ENCODE data around the gene KDELR3.
A peak's percentile ranks its signal among the peaks of the same experiment; 100 is the strongest.

The KDELR3 gene

GRCh38 chr22:38501797-38502672 lies 34.1 kb downstream of the KDELR3 start:
- peak overlapping the region; percentile 7; the same call in 1 of the 2 replicates for H3K27ac ChIP-seq
- TF ChIP-seq ZFX (IDR thresholded peaks at IDR 0.05; ENCODE audit: borderline replicate concordance) (no peak), CTCF (IDR thresholded peaks at IDR 0.05) (no peak)

- no peak for TF ChIP-seq CTCF (IDR thresholded peaks at IDR 0.05)
- TF ChIP-seq ZFX (IDR thresholded peaks at IDR 0.05; ENCODE audit: borderline replicate concordance), result no peak
- H3K27ac ChIP-seq, result peak overlapping the region; percentile 7; the same call in 1 of the 2 replicates
Observed at GRCh38 chr22:38503021-38503420, 35.1 kb downstream of the KDELR3 start.

- peak overlapping the region; percentile 99 for H3K27ac ChIP-seq
- TF ChIP-seq CTCF (IDR thresholded peaks at IDR 0.05) (no peak), ZFX (IDR thresholded peaks at IDR 0.05; ENCODE audit: borderline replicate concordance) (no peak)
Observed at GRCh38 chr22:38504731-38505540, 37.0 kb downstream of the KDELR3 start.

- peak overlapping the region; percentile 99 for H3K27ac ChIP-seq
- TF ChIP-seq CTCF (IDR thresholded peaks at IDR 0.05) (no peak), ZFX (IDR thresholded peaks at IDR 0.05; ENCODE audit: borderline replicate concordance) (no peak)
Observed at GRCh38 chr22:38505541-38506117, 37.7 kb downstream of the KDELR3 start.

- H3K27ac ChIP-seq, result peak within 1 kb of the TSS; percentile 99
- no peak for TF ChIP-seq CTCF (IDR thresholded peaks at IDR 0.05)
- TF ChIP-seq ZFX (IDR thresholded peaks at IDR 0.05; ENCODE audit: borderline replicate concordance), result no peak
Observed at GRCh38 chr22:38506118-38506962, 38.4 kb downstream of the KDELR3 start, which contains the start of gene DDX17. DDX17 (minus strand) TSS chr22:38506311.

GRCh38 chr22:38510416-38510970 lies 42.6 kb downstream of the KDELR3 start:
- no peak overlapping the region for H3K27ac ChIP-seq
- no peak for TF ChIP-seq ZFX (IDR thresholded peaks at IDR 0.05; ENCODE audit: borderline replicate concordance)
- TF ChIP-seq CTCF (IDR thresholded peaks at IDR 0.05), result no peak

Data from 22Rv1 (cell line).